Mesodermal cell (in vitro differentiated cells): ENCODE measurements around the gene ARHGAP29.

Source experiments
- H3K27ac ChIP-seq: 2 replicates; pipeline ENCODE4 v1.7.0; 2013; ENCODE audit warnings: mild to moderate bottlenecking, low read depth, low read length, moderate library complexity; ENCODE audit not compliant: severe bottlenecking
- H3K36me3 ChIP-seq: 2 replicates; pipeline ENCODE4 v1.7.1; 2013; ENCODE audit warnings: mild to moderate bottlenecking, low read length, moderate library complexity; ENCODE audit not compliant: control insufficient read depth, insufficient read depth
- H3K4me1 ChIP-seq: one replicate; pipeline ENCODE4 v1.7.1; 2013; ENCODE audit warnings: mild to moderate bottlenecking, low read length; ENCODE audit not compliant: insufficient read depth, control insufficient read depth, poor library complexity, severe bottlenecking
- H3K4me3 ChIP-seq: 2 replicates; pipeline ENCODE4 v1.7.0; 2013; ENCODE audit warnings: low read length, control low read depth, mild to moderate bottlenecking; ENCODE audit not compliant: insufficient read depth, poor library complexity, severe bottlenecking; ENCODE audit errors: extremely low read depth
- H3K9me3 ChIP-seq: 2 replicates; pipeline ENCODE4 v1.7.1; 2013; ENCODE audit warnings: mild to moderate bottlenecking, low read length, moderate library complexity; ENCODE audit not compliant: control insufficient read depth
- WGBS, 2 experiments: methylation state at CpG; one replicate each; pipeline ENCODE4 v1.1.5; 2013; ENCODE audit warnings: missing lambda C conversion rate in 2 of 2; ENCODE audit not compliant: insufficient coverage in 2 of 2; 5-methylcytosine and 5-hydroxymethylcytosine counted together

Gene ARHGAP29

DNA sequence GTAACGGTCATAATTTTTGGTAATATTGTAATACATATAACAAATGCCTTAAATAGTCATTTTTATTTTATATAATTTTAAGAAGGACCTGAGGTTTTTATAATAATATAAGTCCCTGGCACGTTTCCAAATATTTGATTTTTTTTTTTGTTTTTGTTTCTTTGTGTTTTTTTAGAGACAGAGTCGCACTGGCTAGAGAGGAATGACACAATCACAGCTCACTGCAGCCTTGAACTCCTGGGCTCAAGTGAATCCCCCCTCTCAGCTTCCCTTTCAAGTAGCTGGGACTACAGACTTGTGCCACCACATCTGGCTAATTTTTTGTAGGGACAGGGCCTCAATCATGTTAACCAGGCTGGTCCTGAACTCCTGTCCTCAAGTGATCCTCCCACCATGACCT is 29.7 kb downstream of the ARHGAP29 start:
- H3K4me1 ChIP-seq: no peaks in the 10 kb centered on the region
- no peak overlapping the region for H3K27ac ChIP-seq
- H3K36me3 ChIP-seq: peaks cover 66% of the 10 kb centered on the region
- 100% methylated on average over 1 of the region's 3 CpGs; no CpG with 5 or more reads in 1 of the 2 experiments for WGBS, 2 experiments
- H3K9me3 ChIP-seq: no peaks in the 10 kb centered on the region
- no peak overlapping the region for H3K4me3 ChIP-seq

GRCh38 chr1:94205639-94206038 is 31.7 kb downstream of the ARHGAP29 start:
- Histone ChIP-seq H3K36me3 (peaks cover 70% of the 10 kb centered on the region), H3K4me3 (no peak overlapping the region), H3K4me1 (no peaks in the 10 kb centered on the region), H3K9me3 (no peaks in the 10 kb centered on the region), H3K27ac (no peak overlapping the region)
- WGBS, 2 experiments: no CpG with 5 or more reads among the region's 1 CpG

DNA sequence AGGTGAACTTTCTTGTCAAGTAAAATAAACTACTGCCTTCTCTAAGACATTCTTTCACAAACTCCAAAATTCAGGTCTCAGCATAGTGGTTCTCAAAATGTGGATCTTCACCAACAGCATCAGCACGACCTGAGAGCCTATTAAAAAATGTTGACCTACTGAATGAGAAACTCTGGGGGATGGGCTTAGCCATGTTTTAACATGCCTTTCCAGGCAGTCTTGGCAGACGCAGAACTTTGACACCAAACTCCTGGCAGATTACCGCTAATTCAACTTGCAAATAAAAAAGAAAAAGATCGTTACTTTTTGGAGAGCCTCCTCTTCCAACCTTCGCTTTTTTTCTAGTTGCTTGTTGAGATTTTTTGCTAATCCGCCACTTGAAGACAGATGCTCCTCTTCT is 35.1 kb downstream of the ARHGAP29 start:
- WGBS, 2 experiments: 93 to 100% methylated on average over 5 to 6 of the region's 6 CpGs
- Histone ChIP-seq H3K27ac (no peak overlapping the region), H3K4me3 (no peak overlapping the region), H3K9me3 (no peaks in the 10 kb centered on the region), H3K36me3 (peaks cover 75% of the 10 kb centered on the region), H3K4me1 (no peaks in the 10 kb centered on the region)

GRCh38 chr1:94199398-94199797 is 38.0 kb downstream of the ARHGAP29 start:
- H3K9me3 ChIP-seq: no peaks in the 10 kb centered on the region
- H3K36me3 ChIP-seq: peaks cover 71% of the 10 kb centered on the region
- no peaks in the 10 kb centered on the region for H3K4me1 ChIP-seq
- 73 to 90% methylated on average over 1 to 2 of the region's 2 CpGs for WGBS, 2 experiments
- no peak overlapping the region for H3K27ac ChIP-seq
- no peak overlapping the region for H3K4me3 ChIP-seq

DNA sequence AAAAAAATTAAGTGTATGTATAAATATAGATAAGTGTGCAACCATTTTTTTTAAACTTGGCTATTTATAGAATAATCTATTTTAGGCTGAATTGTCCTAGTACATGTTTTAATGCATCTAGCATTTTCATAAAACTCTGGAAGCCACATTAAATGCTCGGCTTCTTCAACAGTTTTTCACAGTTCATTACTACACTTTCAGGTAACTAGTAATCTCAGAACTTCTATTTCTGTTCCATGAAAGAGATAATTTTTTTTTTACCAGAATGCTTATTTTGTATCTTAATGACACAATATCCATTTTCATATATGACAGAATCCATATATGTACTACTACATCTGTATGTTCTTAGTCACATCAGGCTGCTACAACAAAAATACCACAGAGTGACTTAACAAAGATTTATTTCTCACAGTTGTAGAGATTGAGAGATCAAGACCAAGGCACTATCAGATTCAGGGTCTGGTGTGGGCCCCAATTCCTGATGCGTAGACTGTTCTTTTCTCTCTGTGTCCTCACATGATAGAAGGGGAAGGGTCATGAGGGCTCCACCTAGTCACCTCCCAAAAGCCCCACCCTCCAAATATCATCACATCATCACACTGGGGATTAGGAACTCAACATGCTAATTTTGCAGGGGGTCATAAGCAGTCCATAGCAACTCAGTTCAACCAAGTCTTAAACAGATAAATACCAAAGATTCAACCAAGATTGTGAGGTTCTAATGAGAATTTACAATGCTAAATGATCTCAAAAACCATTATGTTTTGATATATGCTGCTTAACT is 43.1 kb downstream of the ARHGAP29 start:
- no peaks in the 10 kb centered on the region for H3K9me3 ChIP-seq
- peaks cover 10% of the 10 kb centered on the region for H3K4me1 ChIP-seq
- no peak overlapping the region for H3K4me3 ChIP-seq
- WGBS, 2 experiments: 100% methylated on average over 1 of the region's 2 CpGs
- peaks cover 55% of the 10 kb centered on the region for H3K36me3 ChIP-seq
- no peak overlapping the region for H3K27ac ChIP-seq

GRCh38 chr1:94193128-94193527 is 44.3 kb downstream of the ARHGAP29 start:
- WGBS, 2 experiments: no CpG with 5 or more reads among the region's 1 CpG
- peaks cover 56% of the 10 kb centered on the region for H3K36me3 ChIP-seq
- H3K9me3 ChIP-seq: no peaks in the 10 kb centered on the region

GRCh38 chr1:94191216-94191615 is 46.2 kb downstream of the ARHGAP29 start:
- H3K4me1 ChIP-seq: peaks cover 10% of the 10 kb centered on the region
- no peaks in the 10 kb centered on the region for H3K9me3 ChIP-seq
- no peak overlapping the region for H3K27ac ChIP-seq
- WGBS, 2 experiments: 86% methylated on average over 1 of the region's 1 CpG; no CpG with 5 or more reads in 1 of the 2 experiments
- peaks cover 60% of the 10 kb centered on the region for H3K36me3 ChIP-seq
- H3K4me3 ChIP-seq: no peak overlapping the region

More at GRCh38 chr1:94193128-94193527, 44.3 kb downstream of the ARHGAP29 start:
- Histone ChIP-seq H3K4me1 (peaks cover 10% of the 10 kb centered on the region), H3K27ac (no peak overlapping the region), H3K4me3 (no peak overlapping the region)

- H3K4me3 ChIP-seq: no peak overlapping the region
- peaks cover 74% of the 10 kb centered on the region for H3K36me3 ChIP-seq
- no peaks in the 10 kb centered on the region for H3K9me3 ChIP-seq
- no peak overlapping the region for H3K27ac ChIP-seq
- H3K4me1 ChIP-seq: no peaks in the 10 kb centered on the region
- WGBS, 2 experiments: 88 to 100% methylated on average over 1 of the region's 3 CpGs
These were observed 50.4 kb downstream of the ARHGAP29 start for GRCh38 chr1:94186946-94187345.

- WGBS, 2 experiments: 95 to 100% methylated on average over 2 of the region's 3 CpGs
- Histone ChIP-seq H3K9me3 (no peaks in the 10 kb centered on the region), H3K4me1 (no peaks in the 10 kb centered on the region), H3K4me3 (no peak overlapping the region), H3K36me3 (peaks cover 69% of the 10 kb centered on the region), H3K27ac (no peak overlapping the region)
These were observed 54.1 kb downstream of the ARHGAP29 start for GRCh38 chr1:94183197-94183815.

DNA sequence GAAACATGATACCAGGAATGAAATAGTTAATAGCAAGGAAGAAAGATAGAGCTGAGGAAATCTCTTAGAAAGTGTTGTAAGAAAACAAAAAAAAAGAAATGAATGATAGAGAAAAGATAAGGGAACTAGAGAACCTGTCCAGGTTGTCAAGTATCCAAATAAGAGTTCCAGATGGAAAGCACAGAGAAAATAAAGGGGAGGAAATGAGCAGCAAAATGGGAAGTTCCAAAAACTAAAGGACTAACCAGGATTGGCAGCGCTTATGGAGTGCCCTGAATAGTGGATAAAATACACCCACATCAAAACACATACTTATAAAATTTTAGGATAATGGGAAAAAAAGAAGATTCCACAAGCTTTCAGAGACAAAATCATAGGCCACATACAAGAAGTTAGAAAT is 55.2 kb downstream of the ARHGAP29 start:
- Histone ChIP-seq H3K9me3 (no peaks in the 10 kb centered on the region), H3K4me3 (no peak overlapping the region), H3K4me1 (no peaks in the 10 kb centered on the region), H3K27ac (no peak overlapping the region), H3K36me3 (peaks cover 71% of the 10 kb centered on the region)
- no CpG with 5 or more reads among the region's 1 CpG for WGBS, 2 experiments

- Histone ChIP-seq H3K4me1 (no peaks in the 10 kb centered on the region), H3K36me3 (peaks cover 80% of the 10 kb centered on the region), H3K9me3 (no peaks in the 10 kb centered on the region), H3K4me3 (no peak overlapping the region), H3K27ac (no peak overlapping the region)
- WGBS, 2 experiments: 100% methylated on average over 1 of the region's 1 CpG; no CpG with 5 or more reads in 1 of the 2 experiments
These were observed 56.7 kb downstream of the ARHGAP29 start for GRCh38 chr1:94180650-94181049.
